ENCODE data around the gene SRSF5.
"Not testable (repeated sequence)": the region's sequence is repeated elsewhere in the genome, so short reads cannot be mapped to it uniquely, and the experiment has no call there.

Gene SRSF5

GRCh38 chr14:69766984-69767368 is at the start of gene SRSF5:
SRSF5 (plus strand) TSS chr14:69767142; CDS start chr14:69768157, 1,015 bp downstream.
- POLR2A ChIA-PET (ENCODE audit: low non-redundant PET): interaction anchor here (0.8 to 1.1 kb wide), 2 partner anchors 12 to 54 kb away, joined by 3 read pairs; no protein-coding TSS in a partner anchor
- CTCF ChIA-PET: no interaction called here
- no peak for TF ChIP-seq CTCF (conservative IDR thresholded peaks at IDR 0.05; ENCODE audit: low read depth)

GRCh38 chr14:69718614-69719013 is 48.3 kb upstream of the SRSF5 start:
- POLR2A ChIA-PET (ENCODE audit: low non-redundant PET); DNase-seq (ENCODE audit: low spot score): not testable (repeated sequence)
- CTCF ChIA-PET: interaction anchor here (0.7 kb wide), 1 partner anchor 15 kb away, joined by 3 read pairs; no protein-coding TSS in a partner anchor
- peak overlapping the region; percentile 94 for H3K27ac ChIP-seq

More at GRCh38 chr14:69766984-69767368, at the start of gene SRSF5:
- H3K27ac ChIP-seq: peak within 1 kb of the TSS; percentile 97
- DNase-seq (ENCODE audit: low spot score): peak; percentile 94

GRCh38 chr14:69719501-69719951 is 47.4 kb upstream of the SRSF5 start:
- POLR2A ChIA-PET (ENCODE audit: low non-redundant PET): no interaction called here
- CTCF ChIA-PET: interaction anchor here (0.7 kb wide), 1 partner anchor 16 kb away, joined by 3 read pairs; no protein-coding TSS in a partner anchor
- no peak for TF ChIP-seq CTCF (conservative IDR thresholded peaks at IDR 0.05; ENCODE audit: low read depth)
- H3K27ac ChIP-seq: peak overlapping the region; percentile 94
- peak; percentile 16 for DNase-seq (ENCODE audit: low spot score)

- ChIA-PET CTCF (interaction anchor here (0.6 kb wide), 1 partner anchor 10 kb away, joined by 3 read pairs; no protein-coding TSS in a partner anchor), POLR2A (ENCODE audit: low non-redundant PET) (no interaction called here)
- TF ChIP-seq CTCF (conservative IDR thresholded peaks at IDR 0.05; ENCODE audit: low read depth): no peak
- no peak overlapping the region for H3K27ac ChIP-seq
- DNase-seq (ENCODE audit: low spot score): no peak
Measured at GRCh38 chr14:69720912-69721311, 46.0 kb upstream of the SRSF5 start.

GRCh38 chr14:69726761-69727511 is 40.0 kb upstream of the SRSF5 start:
- ChIA-PET CTCF (interaction anchor here (0.6 to 2.0 kb wide), 23 partner anchors 10 to 607 kb away, joined by 3 to 22 read pairs (median 4); partner anchors contain the start of gene CCDC177), POLR2A (ENCODE audit: low non-redundant PET) (interaction anchor here (0.7 kb wide), 1 partner anchor 302 kb away, joined by 3 read pairs; no protein-coding TSS in a partner anchor)
- peak overlapping the region; percentile 50 for H3K27ac ChIP-seq
- TF ChIP-seq CTCF (conservative IDR thresholded peaks at IDR 0.05; ENCODE audit: low read depth): peak; percentile 96
- peak; percentile 80 for DNase-seq (ENCODE audit: low spot score)

GRCh38 chr14:69727860-69728259 is 39.1 kb upstream of the SRSF5 start:
- POLR2A ChIA-PET (ENCODE audit: low non-redundant PET): no interaction called here

GRCh38 chr14:69731919-69732598 is 34.9 kb upstream of the SRSF5 start:
- CTCF ChIA-PET: interaction anchor here (0.7 kb wide), 1 partner anchor 86 kb away, joined by 3 read pairs; no protein-coding TSS in a partner anchor
- POLR2A ChIA-PET (ENCODE audit: low non-redundant PET): not testable (repeated sequence)

More at GRCh38 chr14:69727860-69728259, 39.1 kb upstream of the SRSF5 start:
- no peak for TF ChIP-seq CTCF (conservative IDR thresholded peaks at IDR 0.05; ENCODE audit: low read depth)
- H3K27ac ChIP-seq: no peak overlapping the region
- CTCF ChIA-PET: interaction anchor here (1.0 to 2.0 kb wide), 6 partner anchors 32 to 156 kb away, joined by 3 to 22 read pairs (median 4); no protein-coding TSS in a partner anchor
- DNase-seq (ENCODE audit: low spot score): no peak

GRCh38 chr14:69736405-69736804 is 30.5 kb upstream of the SRSF5 start:
- POLR2A ChIA-PET (ENCODE audit: low non-redundant PET); DNase-seq (ENCODE audit: low spot score); H3K27ac ChIP-seq: not testable (repeated sequence)
- CTCF ChIA-PET: interaction anchor here (0.7 kb wide), 1 partner anchor 309 kb away, joined by 5 read pairs; no protein-coding TSS in a partner anchor

More at GRCh38 chr14:69731919-69732598, 34.9 kb upstream of the SRSF5 start:
- DNase-seq (ENCODE audit: low spot score); H3K27ac ChIP-seq: not testable (repeated sequence)

Measured in RWPE1 (cell line).